Stimulated activated CD4-positive, alpha-beta T cell treated with anti-CD3 and anti-CD28 coated beads, Interleukin-2, amount 100 ng/mL, for 48 hours (primary cell): ENCODE data around the gene DHDH.

Source experiments
- DNase-seq, 2 donors: peaks; one replicate each; pipeline ENCODE4 v3.0.0-alpha.2; 2020

DHDH gene

DNA sequence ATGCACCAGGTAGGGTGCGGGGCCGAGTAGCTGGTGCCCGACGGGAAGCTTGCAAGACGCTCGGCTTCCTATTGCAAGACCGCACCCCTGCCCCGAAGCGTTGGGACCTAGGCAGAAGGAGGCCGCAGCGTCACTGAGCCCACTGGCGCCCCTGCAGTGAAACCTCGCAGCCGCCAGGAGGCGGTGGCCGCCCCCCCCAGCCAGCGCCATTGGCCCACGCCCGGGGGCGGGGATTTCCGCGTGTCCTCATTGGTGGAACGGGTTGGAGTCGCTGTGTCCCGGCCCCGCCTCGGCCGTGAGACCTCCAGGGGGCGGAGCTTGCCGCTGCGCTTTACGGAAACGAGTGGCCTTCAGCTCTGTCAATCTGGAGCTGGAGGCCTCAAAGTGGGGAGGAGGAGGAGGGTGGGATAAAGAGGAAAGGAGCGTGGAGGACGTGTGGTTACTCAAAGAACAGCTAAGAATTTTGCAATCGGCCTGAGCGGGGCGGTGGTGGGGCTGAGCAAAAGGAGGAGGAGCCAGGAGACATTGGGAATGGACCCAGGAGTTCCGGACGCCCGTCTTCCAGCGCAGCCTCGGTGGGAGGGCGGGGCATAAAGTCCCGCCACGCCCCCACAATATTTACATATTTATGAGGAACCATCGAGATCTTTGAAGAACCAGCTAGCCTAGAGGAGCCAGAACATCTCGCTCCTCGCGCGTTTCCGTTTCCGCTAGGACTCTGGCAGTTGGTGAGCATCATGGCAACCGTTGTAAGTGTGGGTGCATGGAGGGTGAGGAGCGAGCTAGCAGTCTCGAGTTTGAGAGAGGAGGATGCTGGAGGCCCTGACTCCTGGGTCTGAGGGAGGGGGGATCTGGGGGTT lies 59.9 kb downstream of the DHDH start, which contains the start of the genes GYS1 and RUVBL2:
GYS1 (minus strand) TSS at position 135 of the 860 bp plus-strand sequence. CDS start 197 bp downstream, outside the sequence.
RUVBL2 (plus strand) TSS at position 713 of the 860 bp plus-strand sequence; CDS start at position 738, 25 bp downstream.
- peak; percentile 99 for DNase-seq

DNA sequence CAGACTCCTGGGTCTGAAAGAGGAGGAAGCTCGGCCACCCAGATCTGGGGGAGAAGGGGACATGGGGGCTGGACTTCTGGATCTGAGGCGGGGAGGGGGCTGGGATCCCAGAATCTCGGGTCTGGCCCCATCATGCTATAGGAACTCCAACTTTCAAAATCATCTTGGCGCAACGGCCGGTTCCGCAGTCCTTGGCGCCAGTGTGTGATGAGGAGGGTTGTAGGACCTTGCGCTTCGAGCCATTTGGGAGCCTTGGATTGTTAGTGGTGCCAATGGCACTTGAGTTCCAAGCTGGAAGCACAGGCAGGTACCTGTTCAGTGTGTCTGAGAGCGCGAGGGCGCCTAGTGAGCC lies 60.5 kb downstream of the DHDH start:
- no peak for DNase-seq
